Non-pigmented ciliary epithelial cell (primary cell): Measurements from ENCODE around the gene ERICH6B.

Experiments used
- DNase-seq: peaks from one replicate; pipeline ENCODE4 v3.0.0-alpha.2; 2010; ENCODE audit warnings: low read depth

ERICH6B gene

DNA sequence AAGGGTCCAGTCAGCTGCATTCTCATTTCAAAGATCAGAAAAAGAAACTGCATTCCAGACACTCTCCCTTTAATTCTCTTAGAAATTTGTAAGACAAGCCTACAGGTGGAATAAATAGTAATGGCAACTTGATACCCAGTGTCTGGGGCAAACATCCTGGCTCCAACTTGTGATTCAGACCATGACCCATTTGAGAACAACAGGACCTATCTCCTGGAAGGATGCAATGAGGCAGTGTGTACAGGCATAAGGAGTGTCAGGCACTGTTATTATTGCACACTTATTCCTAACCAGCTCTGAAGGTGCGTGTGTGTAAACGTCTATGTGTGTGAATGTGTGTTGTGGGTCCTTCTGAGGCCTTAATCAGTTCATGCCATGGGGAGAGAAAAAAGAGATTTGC lies 13.9 kb downstream of the ERICH6B start:
- no peak for DNase-seq

GRCh38 chr13:45598597-45598996 lies 16.9 kb downstream of the ERICH6B start:
- DNase-seq = no peak

DNA sequence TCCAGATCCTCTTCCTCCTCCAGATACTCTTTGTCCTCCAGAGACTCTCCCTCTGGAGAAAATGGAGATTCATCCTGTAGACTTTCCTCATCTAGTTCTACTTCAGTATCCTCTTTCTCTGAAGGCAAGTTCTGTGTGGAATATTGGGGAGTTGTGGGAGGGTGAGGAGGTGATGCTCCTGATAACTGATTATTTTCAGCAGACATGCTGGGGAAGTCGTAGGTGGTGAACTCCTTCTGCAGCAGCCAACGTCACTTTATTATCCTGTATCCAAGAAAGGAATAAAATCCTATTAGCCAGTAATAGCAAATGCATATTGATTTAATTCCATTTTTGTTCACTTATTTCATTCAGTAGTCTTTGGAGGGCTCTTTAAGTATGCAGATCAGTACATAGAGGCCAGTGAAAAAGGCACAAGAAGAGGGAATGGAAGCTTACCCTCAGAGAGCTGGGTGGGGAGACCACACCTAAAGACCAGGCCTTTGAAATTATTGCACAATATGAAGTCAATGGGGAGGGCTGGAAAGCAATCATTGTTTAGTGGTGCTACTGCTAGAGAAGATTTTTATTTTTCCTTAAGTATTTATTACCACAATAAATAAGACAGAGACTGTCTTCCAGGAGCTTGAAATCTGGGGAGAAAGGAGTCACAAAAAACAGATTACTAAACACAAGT lies 18.6 kb downstream of the ERICH6B start:
- no peak for DNase-seq

DNA sequence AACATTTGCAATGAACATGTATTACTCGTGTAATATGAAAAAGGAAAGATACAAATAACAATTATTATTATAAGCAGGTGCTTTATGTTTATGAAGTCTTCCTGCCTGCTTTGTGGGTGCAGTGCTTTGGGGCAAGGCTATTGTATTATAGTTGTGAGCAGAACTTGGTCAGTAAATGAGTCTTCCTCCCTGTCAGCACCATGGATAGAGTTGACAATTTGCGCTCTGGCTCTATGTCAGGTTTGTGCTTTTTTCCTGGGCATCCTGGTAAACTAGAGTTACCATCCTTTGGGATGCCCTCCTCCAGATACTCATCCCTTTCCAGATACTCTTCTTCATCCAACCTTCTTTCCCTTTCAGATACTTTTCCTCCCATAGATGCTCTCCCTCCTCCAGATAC lies 19.6 kb downstream of the ERICH6B start:
- DNase-seq = no peak

DNA sequence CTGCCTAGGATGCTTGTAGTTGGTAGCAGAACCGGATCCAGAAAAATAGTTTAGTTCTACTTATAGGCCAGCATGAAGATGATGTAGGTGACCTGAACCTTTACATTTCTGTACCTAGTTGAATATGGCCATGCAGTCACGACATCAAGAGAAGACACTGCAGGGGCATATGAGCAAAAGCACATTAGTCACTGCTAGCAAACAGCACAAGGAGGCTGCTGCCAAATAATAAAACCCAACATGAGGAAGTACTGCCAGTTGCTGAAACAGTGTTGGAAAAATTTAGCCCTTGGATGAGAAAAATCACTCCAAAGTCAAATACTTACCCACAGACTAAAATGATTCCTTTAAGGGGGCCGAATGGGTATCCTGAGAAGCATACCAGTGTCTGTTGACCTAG lies 20.8 kb downstream of the ERICH6B start:
- no peak for DNase-seq

- no peak for DNase-seq
Observed at GRCh38 chr13:45594227-45594626, 21.3 kb downstream of the ERICH6B start.

DNA sequence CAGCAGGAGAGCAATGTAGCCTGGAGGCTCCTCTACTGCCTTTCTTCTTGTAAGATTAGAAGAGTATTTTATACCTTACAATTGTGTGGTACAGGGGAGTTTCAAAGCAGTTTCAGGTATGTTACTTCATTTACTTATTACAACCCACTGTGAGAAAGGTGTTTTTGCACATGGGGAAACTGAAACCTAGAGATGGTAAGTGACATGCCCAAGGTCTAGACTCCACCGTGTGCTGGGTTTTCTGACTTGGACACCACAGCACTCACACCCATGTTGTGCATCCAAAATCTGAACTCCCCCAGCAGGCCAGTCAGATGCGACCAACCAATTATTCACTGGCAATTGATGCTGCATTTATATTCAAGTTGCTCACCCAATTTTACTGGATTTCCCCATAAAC lies 22.8 kb downstream of the ERICH6B start:
- no peak for DNase-seq

GRCh38 chr13:45590066-45590465 lies 25.5 kb downstream of the ERICH6B start:
- DNase-seq = no peak

DNA sequence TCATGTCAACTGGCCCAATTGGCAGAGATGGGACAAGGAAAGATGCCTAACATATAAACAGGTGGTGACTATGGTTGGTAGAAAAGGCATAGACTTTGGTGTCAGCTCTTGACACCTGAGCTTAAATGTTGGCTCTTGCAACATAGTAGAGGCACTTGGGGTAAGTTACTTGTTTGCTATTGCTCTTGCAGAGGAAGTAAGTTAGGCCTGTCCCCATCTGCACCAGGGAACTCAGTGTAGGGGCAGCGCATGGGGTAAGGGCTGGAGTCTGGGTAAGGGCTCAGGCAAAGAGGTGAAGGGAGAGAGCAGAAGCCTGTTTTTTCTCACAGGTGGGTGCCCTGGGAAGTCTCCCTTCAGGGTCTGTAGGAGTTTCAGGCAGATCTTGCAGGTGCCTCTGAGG lies 27.6 kb downstream of the ERICH6B start:
- DNase-seq = no peak

DNA sequence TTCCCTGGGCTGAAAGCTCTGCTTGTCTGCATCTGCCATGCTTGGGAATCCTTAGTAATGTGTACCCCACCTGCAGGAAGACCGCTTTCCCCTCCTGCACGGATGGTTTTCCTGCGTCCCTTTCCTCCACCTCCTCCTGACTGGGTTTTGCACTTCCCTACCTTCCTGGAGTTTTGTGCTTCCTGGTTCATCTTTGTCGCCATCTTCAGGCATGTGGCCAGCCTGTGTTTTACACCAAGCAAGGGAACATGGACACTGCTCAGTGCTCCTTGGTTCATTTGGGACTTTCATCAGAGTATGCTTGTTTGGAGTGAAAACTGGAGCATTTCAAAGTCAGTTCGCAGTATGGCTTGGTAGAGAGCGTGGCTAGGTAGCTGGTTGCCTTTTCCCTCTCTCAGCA lies 30.7 kb downstream of the ERICH6B start:
- DNase-seq = no peak

DNA sequence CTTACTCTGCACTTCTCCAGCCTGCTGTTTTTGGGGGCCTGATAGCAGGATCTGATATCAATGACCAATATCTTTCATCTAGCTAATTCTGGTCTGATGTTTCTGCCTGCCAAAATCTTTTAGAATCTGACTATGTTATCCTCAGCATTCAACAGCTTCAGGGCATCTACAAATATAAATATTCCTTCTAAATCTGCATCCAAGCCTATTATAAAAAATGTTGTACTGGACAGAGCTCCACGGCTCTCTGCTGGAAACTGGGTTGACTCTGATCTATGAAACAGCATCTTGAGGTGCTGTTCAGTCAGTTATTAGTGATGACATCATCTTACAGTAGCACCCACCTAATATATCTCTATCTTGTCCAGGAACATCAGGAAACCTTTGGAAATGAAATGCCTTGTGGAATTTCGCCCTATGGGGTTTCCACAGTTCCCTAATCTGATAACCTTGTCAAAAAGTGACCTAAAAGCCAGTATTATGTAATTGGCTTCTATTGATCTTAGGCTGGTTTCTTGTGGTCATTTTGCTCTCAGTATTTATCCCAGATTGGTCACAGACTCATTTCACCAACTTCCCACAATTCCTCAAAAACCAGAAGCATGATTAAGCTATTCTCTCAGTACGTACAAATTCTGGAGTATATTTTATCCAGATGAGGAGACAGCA lies 33.0 kb downstream of the ERICH6B start:
- DNase-seq = no peak

- DNase-seq = no peak
Observed at GRCh38 chr13:45576466-45576865, 39.1 kb downstream of the ERICH6B start.

- no peak for DNase-seq
Observed at GRCh38 chr13:45575830-45576180, 39.7 kb downstream of the ERICH6B start.

DNA sequence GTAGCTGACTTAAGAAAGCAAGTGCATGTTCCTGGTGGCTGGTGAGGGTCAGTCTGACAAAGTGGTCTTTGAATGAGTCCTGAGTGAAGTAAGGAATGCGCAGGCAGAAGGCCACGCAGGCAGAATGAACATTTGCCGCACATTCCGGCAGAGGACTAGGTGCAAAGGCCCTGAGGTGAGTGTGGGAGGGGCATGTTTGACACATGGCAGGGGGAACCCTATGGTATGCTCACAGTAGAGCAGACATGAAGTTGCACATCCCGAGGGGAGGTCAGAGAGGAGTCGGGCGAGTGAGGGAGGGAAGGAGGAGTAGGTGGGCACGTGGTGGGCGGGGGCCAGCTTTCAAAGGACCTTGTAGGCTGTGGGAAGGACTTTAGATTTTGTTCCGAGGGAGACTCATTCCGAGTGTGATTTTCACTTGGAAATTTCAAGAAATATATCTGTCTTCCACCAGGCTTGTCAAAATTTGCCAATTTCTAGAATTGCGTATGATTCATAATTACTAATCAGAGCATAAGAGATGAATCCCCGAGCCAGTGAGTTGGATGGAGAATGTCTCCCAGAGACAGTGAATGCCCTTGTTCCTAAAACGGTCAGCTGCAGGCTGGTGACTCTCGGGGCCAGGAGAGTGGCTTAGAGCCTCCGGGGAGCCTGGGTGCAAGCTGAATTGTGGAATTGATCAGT lies 40.3 kb downstream of the ERICH6B start:
- no peak for DNase-seq

DNA sequence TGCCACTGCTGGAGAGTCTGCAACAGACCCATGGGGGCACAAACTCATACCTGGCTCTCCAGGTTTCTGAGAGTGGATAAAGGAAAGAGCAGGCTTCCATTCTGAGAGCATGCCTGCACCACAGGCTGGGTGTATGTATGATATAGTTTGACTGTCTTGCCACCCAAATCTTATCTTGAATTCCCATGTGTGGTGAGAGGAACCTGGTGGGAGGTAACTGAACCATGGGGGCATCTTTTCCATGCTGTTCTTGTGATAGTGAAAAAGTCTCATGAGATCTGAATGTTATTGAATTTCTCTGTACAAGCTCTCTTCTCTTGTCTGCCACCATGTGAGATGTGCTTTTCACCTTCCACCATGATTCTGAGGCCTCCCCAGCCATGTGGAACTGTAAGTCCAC lies 50.2 kb downstream of the ERICH6B start:
- no peak for DNase-seq

- peak; percentile 36 for DNase-seq
Observed at GRCh38 chr13:45564133-45564776, 51.3 kb downstream of the ERICH6B start.

DNA sequence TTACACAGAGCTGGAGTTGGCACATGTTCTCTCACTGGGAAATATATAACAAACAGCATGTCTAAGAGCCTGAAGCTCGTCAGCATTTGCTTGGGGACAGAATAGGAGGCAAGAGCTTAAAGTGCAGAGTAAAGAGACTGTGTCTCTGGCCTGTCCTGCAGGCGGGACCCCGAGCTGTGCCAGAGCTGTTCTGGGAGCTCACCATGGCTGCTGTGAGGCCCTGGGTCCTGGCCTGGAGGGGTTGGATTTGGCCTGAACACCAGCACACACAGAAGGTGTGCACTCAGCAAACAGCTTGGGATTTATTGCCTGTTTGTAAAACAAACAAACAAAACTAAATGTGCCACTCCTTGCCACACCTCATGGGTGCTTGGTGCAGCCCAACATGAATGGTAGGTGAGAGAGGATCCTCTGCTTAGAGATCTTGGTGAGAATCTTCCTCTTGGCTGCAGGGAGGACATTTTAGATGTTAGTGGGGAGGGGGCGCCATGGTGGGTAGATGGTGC lies 60.9 kb downstream of the ERICH6B start:
- DNase-seq = no peak

- DNase-seq = no peak
Observed at GRCh38 chr13:45548281-45548680, 67.3 kb downstream of the ERICH6B start.

DNA sequence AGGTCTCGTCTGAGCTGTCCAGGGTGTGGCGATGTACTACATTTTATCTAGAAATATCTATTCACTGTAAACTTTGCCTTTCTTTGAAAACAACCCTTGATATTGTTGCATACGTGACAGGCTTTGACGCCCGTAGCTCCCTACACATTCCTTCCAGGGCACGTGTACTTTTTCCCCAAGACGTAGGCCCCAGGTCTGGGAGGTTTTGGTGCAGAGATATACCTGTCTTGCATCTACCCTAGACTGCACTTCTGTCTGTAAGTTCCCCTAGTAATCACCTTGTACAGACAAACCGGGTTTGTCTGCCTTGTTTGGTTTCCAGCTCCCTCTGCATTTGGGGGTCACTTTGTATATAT lies 69.2 kb downstream of the ERICH6B start:
- no peak for DNase-seq

GRCh38 chr13:45545686-45546409 lies 69.7 kb downstream of the ERICH6B start:
- no peak for DNase-seq

DNA sequence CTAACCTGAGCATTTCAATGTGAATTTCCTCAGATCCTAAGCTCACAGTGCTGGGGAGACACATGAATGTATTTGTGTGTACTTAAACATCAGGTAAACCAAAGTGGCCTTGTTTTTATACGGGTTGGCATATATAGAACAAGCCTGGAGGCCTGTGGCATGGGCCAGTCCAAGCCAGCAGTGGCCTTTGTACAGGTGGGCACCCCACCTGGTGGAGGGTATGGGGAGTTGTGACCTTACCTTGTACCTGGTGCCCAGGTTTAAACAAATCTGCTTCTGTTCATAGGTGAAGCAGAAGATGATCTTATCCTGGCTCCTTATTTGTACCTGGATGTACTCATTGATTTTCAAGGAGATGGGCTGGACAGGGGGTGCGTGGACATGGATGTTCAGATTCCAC lies 71.0 kb downstream of the ERICH6B start:
- no peak for DNase-seq

DNA sequence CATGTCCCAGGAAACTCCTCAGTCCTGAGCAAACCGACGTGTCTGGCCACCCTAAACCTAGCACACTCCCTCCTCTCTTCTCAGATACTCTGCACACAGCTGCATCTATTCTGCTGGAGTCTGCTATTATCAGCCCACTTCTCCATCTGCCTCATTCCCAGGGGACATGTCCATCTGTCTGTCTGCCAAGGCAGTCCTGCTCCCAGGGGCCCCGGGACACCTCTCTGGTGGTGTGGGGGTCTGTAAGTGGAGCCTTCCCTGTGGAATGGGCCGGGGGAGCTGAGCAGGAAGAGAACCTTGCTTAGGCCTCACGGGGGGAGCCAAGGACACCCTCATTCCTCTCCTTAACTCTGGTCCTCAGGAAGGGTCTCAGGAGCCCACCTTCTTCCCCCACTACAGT lies 72.7 kb downstream of the ERICH6B start:
- no peak for DNase-seq
